ENCODE data around the gene OR11H7. TPM values are rescaled to one million over a fixed set of nuclear protein-coding genes. Genes with fewer than 3 reads are reported as not detected.

OR11H7 gene
- total and polyA plus RNA-seq, 2 of the 4 experiments (the other 2 are of a cell fraction) = not detected

- DNase-seq (no peak), ATAC-seq (ENCODE audit: low read depth) (no peak)
- dilution Hi-C loops (cut with HindIII; ENCODE audit: low sequenced_read_pairs, unreplicated experiment) = no loop called here
- Histone ChIP-seq H3K9me1 (ENCODE audit: insufficient read depth, low read length) (no peaks in the 10 kb centered on the region), H2BK15ac (ENCODE audit: low read depth, low read length) (no peak overlapping the region), H3K9me3 (ENCODE audit: control insufficient read depth, insufficient read depth, low read length) (peaks cover 5% of the 10 kb centered on the region; the same call in 1 of the 2 replicates), H3K4me3 (ENCODE audit: insufficient read depth, low read depth, low read length) (no peak overlapping the region), H3K4me2 (ENCODE audit: low read depth, low read length) (no peak overlapping the region), H3K79me1 (ENCODE audit: low read depth in 1 of 2, low read length in 2 of 2) (no peaks in the 10 kb centered on the region), H3K27ac (ENCODE audit: insufficient read depth, low read length) (no peak overlapping the region), H3K9ac (ENCODE audit: low read depth, low read length) (no peak overlapping the region), H3K18ac (ENCODE audit: low read depth, low read length) (no peak overlapping the region), H4K20me1 (ENCODE audit: insufficient read depth, low read length) (no peaks in the 10 kb centered on the region), H4K91ac (ENCODE audit: insufficient read depth, low read depth, low read length) (no peak overlapping the region), H2AK9ac (replicated peaks; ENCODE audit: low read depth, low read length, poor library complexity) (no peak overlapping the region), H2BK20ac (ENCODE audit: low read depth, low read length) (no peak overlapping the region), H2AFZ (replicated peaks; ENCODE audit: low read length, poor library complexity) (no peak overlapping the region), H2BK120ac (ENCODE audit: low read depth, low read length) (no peak overlapping the region), H4K5ac (ENCODE audit: low read depth, low read length) (no peak overlapping the region), H3K36me3 (ENCODE audit: control insufficient read depth, insufficient read depth, low read length) (no peaks in the 10 kb centered on the region), H3K4me1 (ENCODE audit: control insufficient read depth, insufficient read depth, low read length) (no peaks in the 10 kb centered on the region), H3K56ac (ENCODE audit: extremely low read depth, insufficient read depth, low read length) (no peak overlapping the region), H3K27me3 (ENCODE audit: control insufficient read depth, insufficient read depth, low read length) (no peaks in the 10 kb centered on the region), H4K8ac (ENCODE audit: low read depth in 2 of 2, low read length in 2 of 2) (no peak overlapping the region), H2AK5ac (ENCODE audit: low read depth, low read length) (no peak overlapping the region), H2BK5ac (ENCODE audit: low read depth, low read length, poor library complexity, severe bottlenecking) (no peak overlapping the region), H3K4ac (ENCODE audit: low read depth, low read length) (no peak overlapping the region), H3K23ac (ENCODE audit: low read depth, low read length) (no peak overlapping the region), H3K14ac (replicated peaks; ENCODE audit: low read depth, low read length) (no peak overlapping the region)
- CTCF ChIA-PET = no interaction called here
- no peak for TF ChIP-seq BHLHE40 (IDR thresholded peaks at IDR 0.05; ENCODE audit: low read depth, low read length)
- TF ChIP-seq FOS (IDR thresholded peaks at IDR 0.05; ENCODE audit: low read depth, low read length) = no peak
- no peak for TF ChIP-seq NFE2L2 (IDR thresholded peaks at IDR 0.05; ENCODE audit: low read depth, low read length)
- TF ChIP-seq SMC3 (IDR thresholded peaks at IDR 0.05; ENCODE audit: low read depth, low read length) = no peak
- no peak for TF ChIP-seq ELK1 (IDR thresholded peaks at IDR 0.05; ENCODE audit: borderline replicate concordance, low read depth, low read length)
- TF ChIP-seq CHD1 (IDR thresholded peaks at IDR 0.05; ENCODE audit: low read depth, low read length) = no peak
- no peak for TF ChIP-seq CEBPB (IDR thresholded peaks at IDR 0.05; ENCODE audit: low read depth, low read length)
- no peak for TF ChIP-seq CTCF (conservative IDR thresholded peaks at IDR 0.05; ENCODE audit: low read depth, low read length)
- no peak for TF ChIP-seq MAFK (IDR thresholded peaks at IDR 0.05; ENCODE audit: low read depth, low read length)
- no peak for TF ChIP-seq RCOR1 (IDR thresholded peaks at IDR 0.05; ENCODE audit: insufficient replicate concordance, low read length)
- no peak for TF ChIP-seq POLR2A (IDR thresholded peaks at IDR 0.05; ENCODE audit: low read depth, low read length)
- in situ Hi-C loops (cut with MboI; ENCODE audit: low sequenced_read_pairs) = no loop called here
- BruUV-seq (replicated peaks) = no TSS peak
- POLR2A ChIA-PET (ENCODE audit: unreplicated experiment) = no interaction called here
- intact Hi-C loops (cut with micrococcal nuclease) = no loop called here
Measured at GRCh38 chr14:20194101-20194500, 34.7 kb upstream of the OR11H7 start.
